ENCODE data around the gene CLEC11A. TPM values are rescaled to one million over a fixed set of nuclear protein-coding genes. Genes with fewer than 3 reads are reported as not detected.

CLEC11A gene
- total RNA-seq, 6 experiments from 2014 or later: 1.7 to 9.9 (median 5.0) TPM

- intact Hi-C loops (cut with DNase I): loop anchor here in 1 of 2 donors (10.0 kb wide), 1 partner anchor 67 kb away; no protein-coding TSS in a partner anchor
- DNase-seq: no peak
- TF ChIP-seq POLR2A (IDR thresholded peaks at IDR 0.05) (no peak), CTCF (IDR thresholded peaks at IDR 0.05) (no peak)
Measured at GRCh38 chr19:50717891-50718254, 5.3 kb upstream of the CLEC11A start.

GRCh38 chr19:50718255-50719118 lies 4.7 kb upstream of the CLEC11A start:
- Histone ChIP-seq H3K4me1 (no peaks in the 10 kb centered on the region), H3K27me3 (no peaks in the 10 kb centered on the region), H3K36me3 (no peaks in the 10 kb centered on the region), H3K9me3 (no peaks in the 10 kb centered on the region), H3K27ac (no peak overlapping the region), H3K4me3 (no peak overlapping the region)
- 5% methylated on average over 42 of the region's 74 CpGs for WGBS (ENCODE audit: insufficient coverage, low coverage, low lambda C conversion rate, missing lambda C conversion rate)
- DNase-seq: no peak
- TF ChIP-seq POLR2A (IDR thresholded peaks at IDR 0.05) (no peak), CTCF (IDR thresholded peaks at IDR 0.05) (no peak)
- intact Hi-C loops (cut with DNase I): loop anchor here in 1 of 2 donors (10.0 kb wide), 1 partner anchor 66 kb away; no protein-coding TSS in a partner anchor
- no peak for ATAC-seq

More at GRCh38 chr19:50717891-50718254, 5.3 kb upstream of the CLEC11A start:
- Histone ChIP-seq H3K27me3 (no peaks in the 10 kb centered on the region), H3K9me3 (no peaks in the 10 kb centered on the region), H3K36me3 (no peaks in the 10 kb centered on the region), H3K4me3 (no peak overlapping the region), H3K4me1 (no peaks in the 10 kb centered on the region), H3K27ac (no peak overlapping the region)
- WGBS (ENCODE audit: insufficient coverage, low coverage, low lambda C conversion rate, missing lambda C conversion rate): 18% methylated on average over 6 of the region's 13 CpGs
- ATAC-seq: no peak

GRCh38 chr19:50719119-50719435 lies 4.1 kb upstream of the CLEC11A start:
- no peak for TF ChIP-seq POLR2A (IDR thresholded peaks at IDR 0.05)
- TF ChIP-seq CTCF (IDR thresholded peaks at IDR 0.05): no peak
- DNase-seq (no peak), ATAC-seq (no peak)
- WGBS (ENCODE audit: insufficient coverage, low coverage, low lambda C conversion rate, missing lambda C conversion rate): no CpG with 5 or more reads among the region's 30 CpGs
- no peaks in the 10 kb centered on the region for H3K9me3 ChIP-seq
- no peaks in the 10 kb centered on the region for H3K36me3 ChIP-seq
- peaks cover 0 to under 1% (median 0%) of the 10 kb centered on the region in 4 donors for H3K4me1 ChIP-seq
- intact Hi-C loops (cut with DNase I): loop anchor here in 1 of 2 donors (10.0 kb wide), 1 partner anchor 66 kb away; no protein-coding TSS in a partner anchor
- no peak overlapping the region for H3K4me3 ChIP-seq
- no peaks in the 10 kb centered on the region for H3K27me3 ChIP-seq
- H3K27ac ChIP-seq: no peak overlapping the region

GRCh38 chr19:50719566-50719965 lies 3.6 kb upstream of the CLEC11A start, which contains the start of gene SHANK1:
Gene SHANK1 (minus strand): TSS chr19:50719802. CDS start chr19:50716919, 2,883 bp downstream.
- no peaks in the 10 kb centered on the region for H3K27me3 ChIP-seq
- no peak for ATAC-seq

More at GRCh38 chr19:50719566-50719965, 3.6 kb upstream of the CLEC11A start, which contains the start of gene SHANK1:
- no peak for TF ChIP-seq POLR2A (IDR thresholded peaks at IDR 0.05)
- WGBS (ENCODE audit: insufficient coverage, low coverage, low lambda C conversion rate, missing lambda C conversion rate): 6% methylated on average over 22 of the region's 47 CpGs
- Histone ChIP-seq H3K27ac (no peak within 1 kb of the TSS), H3K4me1 (peaks cover 0 to 4% (median 0%) of the 10 kb centered on the region in 4 donors), H3K36me3 (no peaks in the 10 kb centered on the region), H3K4me3 (no peak within 1 kb of the TSS), H3K9me3 (no peaks in the 10 kb centered on the region)
- no peak for DNase-seq
- intact Hi-C loops (cut with DNase I): loop anchor here in 1 of 2 donors (10.0 kb wide), 1 partner anchor 65 kb away; no protein-coding TSS in a partner anchor

Measured in right lobe of liver (tissue), 6 donors.